WTC11 (cell line): ENCODE data around the gene CLIC3. TPM values are rescaled to one million over a fixed set of nuclear protein-coding genes. Genes with fewer than 3 reads are reported as not detected.

ENCODE experiments used
- ATAC-seq: fragments of 200-7000 bp; cut with Tn5 transposase; 2 replicates; pipeline ENCODE4 v1.10.0; 2021; ENCODE audit warnings: mild to moderate bottlenecking, moderate library complexity
- CTCF ChIA-PET: fragments of 300-600 bp; sonication (Branson Sonifier 250); formaldehyde crosslinking; loops from one replicate; lab custom pipeline; 2021; ENCODE audit warnings: antibody characterized with exemption; lab: Charles Lee
- POLR2A ChIA-PET: fragments of 350-600 bp; sonication (Branson Sonifier 250); formaldehyde crosslinking; loops from one replicate; lab custom pipeline; 2021; ENCODE audit warnings: antibody characterized with exemption; lab: Charles Lee
- DNase-seq: peaks from one replicate; pipeline ENCODE4 v3.0.0; 2021; ENCODE audit warnings: low spot score
- H3K27ac Mint-ChIP-seq: 2 replicates; pipeline ENCODE4 v1.8.0; 2021; ENCODE audit warnings: mixed read lengths
- H3K27me3 Mint-ChIP-seq: 2 replicates; pipeline ENCODE4 v1.8.0; 2021; ENCODE audit warnings: low read depth, mild to moderate bottlenecking, moderate library complexity, mixed read lengths
- H3K36me3 Mint-ChIP-seq: 2 replicates; pipeline ENCODE4 v1.8.0; 2021; ENCODE audit warnings: mixed read lengths
- H3K4me1 Mint-ChIP-seq: 2 replicates; pipeline ENCODE4 v1.8.0; 2022; ENCODE audit warnings: mixed read lengths
- H3K4me3 Mint-ChIP-seq: 2 replicates; pipeline ENCODE4 v1.8.0; 2021; ENCODE audit warnings: mild to moderate bottlenecking, moderate library complexity, mixed read lengths
- H3K9me3 Mint-ChIP-seq: 2 replicates; pipeline ENCODE4 v1.8.0; 2021; ENCODE audit warnings: mixed read lengths
- ATF1 ChIP-seq: sonication (generic); formaldehyde crosslinking; IDR thresholded peaks from 2 replicates; pipeline ENCODE4 v1.8.1; 2023; ENCODE audit warnings: mild to moderate bottlenecking, moderate library complexity, missing genetic modification reagents
- CREB1 ChIP-seq: sonication (generic); formaldehyde crosslinking; IDR thresholded peaks from 2 replicates; pipeline ENCODE4 v1.8.0; 2023; ENCODE audit warnings: mild to moderate bottlenecking, missing genetic modification reagents
- E2F5 ChIP-seq: sonication (generic); formaldehyde crosslinking; IDR thresholded peaks from 2 replicates; pipeline ENCODE4 v1.8.1; 2022; ENCODE audit warnings: mild to moderate bottlenecking, moderate library complexity, missing genetic modification reagents
- FOXJ3 ChIP-seq: sonication (generic); formaldehyde crosslinking; IDR thresholded peaks from 2 replicates; pipeline ENCODE4 v1.9.0; 2021; ENCODE audit warnings: missing genetic modification reagents, mild to moderate bottlenecking, borderline replicate concordance
- FOXP1 ChIP-seq: sonication (generic); formaldehyde crosslinking; IDR thresholded peaks from 2 replicates; pipeline ENCODE4 v1.8.0; 2022; ENCODE audit warnings: missing genetic modification reagents, mild to moderate bottlenecking, moderate library complexity, borderline replicate concordance
- FOXP4 ChIP-seq: sonication (generic); formaldehyde crosslinking; IDR thresholded peaks from 2 replicates; pipeline ENCODE4 v1.8.0; 2022; ENCODE audit warnings: mild to moderate bottlenecking, missing genetic modification reagents
- GTF2I ChIP-seq: fragments of 250-450 bp; sonication (Bioruptor Pico); conservative IDR thresholded peaks from 2 replicates; pipeline ENCODE4 v1.4.0; 2021; ENCODE audit warnings: mild to moderate bottlenecking
- IRF2 ChIP-seq: sonication (generic); formaldehyde crosslinking; IDR thresholded peaks from 2 replicates; pipeline ENCODE4 v1.8.0; 2022; ENCODE audit warnings: low read depth, missing genetic modification reagents, borderline replicate concordance
- NFE2L1 ChIP-seq: sonication (generic); formaldehyde crosslinking; IDR thresholded peaks from 2 replicates; pipeline ENCODE4 v1.8.1; 2023; ENCODE audit warnings: missing genetic modification reagents
- NFYB ChIP-seq: sonication (generic); formaldehyde crosslinking; conservative IDR thresholded peaks from 2 replicates; pipeline ENCODE4 v1.8.0; 2022; ENCODE audit warnings: low read depth, missing genetic modification reagents
- PRRX2 ChIP-seq: fragments of 250-450 bp; sonication (Bioruptor Pico); IDR thresholded peaks from 2 replicates; pipeline ENCODE4 v1.8.0; 2021; ENCODE audit warnings: mild to moderate bottlenecking
- RELA ChIP-seq: sonication (generic); formaldehyde crosslinking; IDR thresholded peaks from 2 replicates; pipeline ENCODE4 v1.8.1; 2022; ENCODE audit warnings: missing genetic modification reagents, mild to moderate bottlenecking, borderline replicate concordance
- RORB ChIP-seq: fragments of 250-450 bp; sonication (Bioruptor Pico); IDR thresholded peaks from 2 replicates; pipeline ENCODE4 v1.9.0; 2021; ENCODE audit warnings: mild to moderate bottlenecking
- ZBTB43 ChIP-seq: sonication (generic); formaldehyde crosslinking; IDR thresholded peaks from 2 replicates; pipeline ENCODE4 v1.8.1; 2023; ENCODE audit warnings: mild to moderate bottlenecking, missing genetic modification reagents
- ZNF281 ChIP-seq: sonication (generic); formaldehyde crosslinking; IDR thresholded peaks from 2 replicates; pipeline ENCODE4 v1.8.0; 2023; ENCODE audit warnings: mild to moderate bottlenecking, missing genetic modification reagents
- ZNF317 ChIP-seq: sonication (generic); formaldehyde crosslinking; IDR thresholded peaks from 2 replicates; pipeline ENCODE4 v1.8.1; 2023; ENCODE audit warnings: low read depth, mild to moderate bottlenecking, moderate library complexity, missing genetic modification reagents, borderline replicate concordance
- ZNF416 ChIP-seq: fragments of 250-450 bp; sonication (Bioruptor Pico); IDR thresholded peaks from 2 replicates; pipeline ENCODE4 v1.9.0; 2021; ENCODE audit warnings: mild to moderate bottlenecking, inconsistent platforms
- total RNA-seq: library from RNA; stranded (reverse); gene quantifications from 3 replicates; pipeline ENCODE4 v1.2.3, GENCODE V29; 2021
- TF ChIP-seq, protein P1 (sequence below): sonication (generic); formaldehyde crosslinking; IDR thresholded peaks from 2 replicates; pipeline ENCODE4 v1.8.1; 2022; ENCODE audit warnings: mild to moderate bottlenecking, missing genetic modification reagents, moderate library complexity, borderline replicate concordance
- TF ChIP-seq, protein P2 (sequence below): fragments of 250-450 bp; sonication (Bioruptor Pico); IDR thresholded peaks from 2 replicates; pipeline ENCODE4 v1.9.0; 2021; ENCODE audit warnings: moderate library complexity, mild to moderate bottlenecking, inconsistent platforms, borderline replicate concordance

CLIC3 gene
- total RNA-seq, 1 experiment from 2014 or later, result 0.31 TPM

- TF ChIP-seq RELA (CRISPR knock-in tag) (no peak), ZNF317 (CRISPR knock-in tag) (no peak), FOXP4 (CRISPR knock-in tag) (no peak), NFE2L1 (CRISPR knock-in tag) (no peak), FOXJ3 (CRISPR knock-in tag) (no peak), NFYB (CRISPR knock-in tag) (no peak), CREB1 (CRISPR knock-in tag) (no peak), ZBTB43 (CRISPR knock-in tag) (no peak), IRF2 (CRISPR knock-in tag) (no peak), FOXP1 (no peak), GTF2I (no peak), ATF1 (no peak), ZNF281 (CRISPR knock-in tag) (no peak)
- TF ChIP-seq, protein P1, sequence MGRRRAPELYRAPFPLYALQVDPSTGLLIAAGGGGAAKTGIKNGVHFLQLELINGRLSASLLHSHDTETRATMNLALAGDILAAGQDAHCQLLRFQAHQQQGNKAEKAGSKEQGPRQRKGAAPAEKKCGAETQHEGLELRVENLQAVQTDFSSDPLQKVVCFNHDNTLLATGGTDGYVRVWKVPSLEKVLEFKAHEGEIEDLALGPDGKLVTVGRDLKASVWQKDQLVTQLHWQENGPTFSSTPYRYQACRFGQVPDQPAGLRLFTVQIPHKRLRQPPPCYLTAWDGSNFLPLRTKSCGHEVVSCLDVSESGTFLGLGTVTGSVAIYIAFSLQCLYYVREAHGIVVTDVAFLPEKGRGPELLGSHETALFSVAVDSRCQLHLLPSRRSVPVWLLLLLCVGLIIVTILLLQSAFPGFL (CRISPR knock-in tag), result no peak
- TF ChIP-seq, protein P2, sequence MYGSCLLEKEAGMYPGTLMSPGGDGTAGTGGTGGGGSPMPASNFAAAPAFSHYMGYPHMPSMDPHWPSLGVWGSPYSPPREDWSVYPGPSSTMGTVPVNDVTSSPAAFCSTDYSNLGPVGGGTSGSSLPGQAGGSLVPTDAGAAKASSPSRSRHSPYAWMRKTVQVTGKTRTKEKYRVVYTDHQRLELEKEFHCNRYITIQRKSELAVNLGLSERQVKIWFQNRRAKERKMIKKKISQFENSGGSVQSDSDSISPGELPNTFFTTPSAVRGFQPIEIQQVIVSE (CRISPR knock-in tag), result no peak
Observed at GRCh38 chr9:136995362-136995761, 1.0 kb downstream of the CLIC3 start (continued).

GRCh38 chr9:136994888-136995230, 1.5 kb downstream of the CLIC3 start:
- peaks cover 9% of the 10 kb centered on the region for H3K9me3 Mint-ChIP-seq
- H3K27me3 Mint-ChIP-seq, result peaks cover 17% of the 10 kb centered on the region
- ChIA-PET CTCF (interaction anchor here (0.5 to 4.8 kb wide), 10 partner anchors 16 to 186 kb away, joined by 3 to 53 read pairs (median 5); partner anchors contain the start of genes ABCA2, AJM1 and NPDC1), POLR2A (no interaction called here)
- no peak overlapping the region for H3K4me3 Mint-ChIP-seq
- H3K36me3 Mint-ChIP-seq, result no peaks in the 10 kb centered on the region
- ATAC-seq, result no peak
- peaks cover 4% of the 10 kb centered on the region; the same call in 1 of the 2 replicates for H3K4me1 Mint-ChIP-seq
- TF ChIP-seq, protein P2 (CRISPR knock-in tag), result no peak
- TF ChIP-seq FOXP4 (CRISPR knock-in tag) (no peak), ZNF416 (no peak), E2F5 (CRISPR knock-in tag) (no peak), RORB (no peak), PRRX2 (CRISPR knock-in tag) (no peak)
- no peak overlapping the region for H3K27ac Mint-ChIP-seq
- no peak for DNase-seq
